Activated T-helper 1 cell treated with anti-CD3 and anti-CD28 coated beads, Interleukin-12 subunit alpha, Interleukin-12 subunit beta, Interleukin-2, Interleukin-4 antibody, amounts not matched to agents 30 ng/mL and 10 ng/mL and 1 ng/mL, durations not matched to agents 14 hours and 24 hours and 36 hours (primary cell): ENCODE data around the gene DOCK11. TPM values are rescaled to one million over a fixed set of nuclear protein-coding genes. Genes with fewer than 3 reads are reported as not detected.

Source experiments
- DNase-seq: peaks from one replicate; pipeline ENCODE4 v3.0.0; 2021; ENCODE audit warnings: low spot score
- H3K27ac Mint-ChIP-seq: one replicate; pipeline ENCODE4 v1.8.0; 2021; ENCODE audit warnings: mild to moderate bottlenecking, mixed read lengths
- H3K27me3 Mint-ChIP-seq: one replicate; pipeline ENCODE4 v1.8.0; 2022; ENCODE audit warnings: mild to moderate bottlenecking, moderate library complexity, mixed read lengths; ENCODE audit not compliant: insufficient read depth
- H3K36me3 Mint-ChIP-seq: one replicate; pipeline ENCODE4 v1.8.0; 2021; ENCODE audit warnings: low read depth, mixed read lengths
- H3K4me1 Mint-ChIP-seq: one replicate; pipeline ENCODE4 v1.8.0; 2021; ENCODE audit warnings: low read depth, mixed read lengths
- H3K4me3 Mint-ChIP-seq: one replicate; pipeline ENCODE4 v1.8.0; 2021; ENCODE audit warnings: mild to moderate bottlenecking, moderate library complexity, mixed read lengths
- H3K9me3 Mint-ChIP-seq: one replicate; pipeline ENCODE4 v1.8.0; 2021; ENCODE audit warnings: mixed read lengths
- intact Hi-C: fragments of 100-400 bp; cut with micrococcal nuclease; formaldehyde crosslinking; loops from one replicate; pipeline ENCODE4 v1.15.1; 2024
- total RNA-seq: library from RNA; stranded (reverse); gene quantifications from 2 replicates; pipeline ENCODE4 v1.2.3, GENCODE V29; 2022

The DOCK11 gene
- total RNA-seq, 1 donor from 2014 or later: 28.6 TPM

- Mint-ChIP-seq H3K27ac (no peak overlapping the region), H3K4me3 (no peak overlapping the region), H3K4me1 (no peaks in the 10 kb centered on the region), H3K36me3 (peaks cover 21% of the 10 kb centered on the region), H3K27me3 (no peaks in the 10 kb centered on the region), H3K9me3 (no peaks in the 10 kb centered on the region)
- no peak for DNase-seq
- intact Hi-C loops: no loop called here
Observed at GRCh38 chrX:118633530-118633929, 137.9 kb downstream of the DOCK11 start.

GRCh38 chrX:118634336-118634735, 138.7 kb downstream of the DOCK11 start:
- Mint-ChIP-seq H3K4me1 (no peaks in the 10 kb centered on the region), H3K27ac (no peak overlapping the region), H3K4me3 (no peak overlapping the region), H3K27me3 (no peaks in the 10 kb centered on the region), H3K36me3 (peaks cover 21% of the 10 kb centered on the region), H3K9me3 (no peaks in the 10 kb centered on the region)
- intact Hi-C loops: no loop called here
- DNase-seq: no peak

GRCh38 chrX:118637997-118638396, 142.4 kb downstream of the DOCK11 start:
- H3K36me3 Mint-ChIP-seq: peaks cover 20% of the 10 kb centered on the region
- H3K9me3 Mint-ChIP-seq: no peaks in the 10 kb centered on the region
- H3K27me3 Mint-ChIP-seq: no peaks in the 10 kb centered on the region
- no peaks in the 10 kb centered on the region for H3K4me1 Mint-ChIP-seq
- DNase-seq: no peak
- intact Hi-C loops: no loop called here
- H3K4me3 Mint-ChIP-seq: no peak overlapping the region
- no peak overlapping the region for H3K27ac Mint-ChIP-seq

GRCh38 chrX:118644378-118644777, 148.8 kb downstream of the DOCK11 start:
- H3K4me3 Mint-ChIP-seq: no peak overlapping the region
- intact Hi-C loops: loop anchor here (5.0 kb wide), 1 partner anchor 163 kb away; no protein-coding TSS in a partner anchor
- H3K9me3 Mint-ChIP-seq: no peaks in the 10 kb centered on the region
- H3K4me1 Mint-ChIP-seq: no peaks in the 10 kb centered on the region
- H3K36me3 Mint-ChIP-seq: peaks cover 17% of the 10 kb centered on the region
- no peak for DNase-seq
- H3K27ac Mint-ChIP-seq: no peak overlapping the region
- H3K27me3 Mint-ChIP-seq: no peaks in the 10 kb centered on the region

- Mint-ChIP-seq H3K27ac (no peak overlapping the region), H3K27me3 (no peaks in the 10 kb centered on the region), H3K9me3 (no peaks in the 10 kb centered on the region), H3K4me1 (no peaks in the 10 kb centered on the region), H3K4me3 (no peak overlapping the region), H3K36me3 (peaks cover 17% of the 10 kb centered on the region)
- DNase-seq: no peak
- intact Hi-C loops: no loop called here
Observed at GRCh38 chrX:118652717-118653116, 157.1 kb downstream of the DOCK11 start.

GRCh38 chrX:118654331-118654730, 158.7 kb downstream of the DOCK11 start:
- Mint-ChIP-seq H3K9me3 (no peaks in the 10 kb centered on the region), H3K4me1 (no peaks in the 10 kb centered on the region), H3K27me3 (no peaks in the 10 kb centered on the region), H3K4me3 (no peak overlapping the region), H3K27ac (no peak overlapping the region), H3K36me3 (peaks cover 20% of the 10 kb centered on the region)
- intact Hi-C loops: no loop called here
- DNase-seq: no peak

- Mint-ChIP-seq H3K27ac (no peak overlapping the region), H3K4me1 (no peaks in the 10 kb centered on the region), H3K4me3 (no peak overlapping the region), H3K9me3 (no peaks in the 10 kb centered on the region), H3K27me3 (no peaks in the 10 kb centered on the region), H3K36me3 (peaks cover 23% of the 10 kb centered on the region)
- DNase-seq: no peak
- intact Hi-C loops: no loop called here
Observed at GRCh38 chrX:118655561-118656246, 160.1 kb downstream of the DOCK11 start.

GRCh38 chrX:118657413-118657812, 161.8 kb downstream of the DOCK11 start:
- no peak for DNase-seq
- H3K27me3 Mint-ChIP-seq: no peaks in the 10 kb centered on the region
- H3K9me3 Mint-ChIP-seq: no peaks in the 10 kb centered on the region
- H3K4me3 Mint-ChIP-seq: no peak overlapping the region
- no peaks in the 10 kb centered on the region for H3K4me1 Mint-ChIP-seq
- H3K27ac Mint-ChIP-seq: no peak overlapping the region
- H3K36me3 Mint-ChIP-seq: peaks cover 27% of the 10 kb centered on the region
- intact Hi-C loops: no loop called here

GRCh38 chrX:118660085-118660484, 164.5 kb downstream of the DOCK11 start:
- Mint-ChIP-seq H3K4me3 (no peak overlapping the region), H3K4me1 (no peaks in the 10 kb centered on the region), H3K36me3 (peaks cover 28% of the 10 kb centered on the region), H3K9me3 (no peaks in the 10 kb centered on the region), H3K27me3 (no peaks in the 10 kb centered on the region), H3K27ac (no peak overlapping the region)
- no peak for DNase-seq
- intact Hi-C loops: no loop called here

- intact Hi-C loops: no loop called here
- H3K27ac Mint-ChIP-seq: no peak overlapping the region
- no peaks in the 10 kb centered on the region for H3K9me3 Mint-ChIP-seq
- DNase-seq: no peak
- H3K4me1 Mint-ChIP-seq: no peaks in the 10 kb centered on the region
- H3K36me3 Mint-ChIP-seq: peaks cover 26% of the 10 kb centered on the region
- H3K27me3 Mint-ChIP-seq: no peaks in the 10 kb centered on the region
- no peak overlapping the region for H3K4me3 Mint-ChIP-seq
Observed at GRCh38 chrX:118665204-118665603, 169.6 kb downstream of the DOCK11 start.

- H3K27ac Mint-ChIP-seq: no peak overlapping the region
- intact Hi-C loops: no loop called here
- H3K36me3 Mint-ChIP-seq: peaks cover 27% of the 10 kb centered on the region
- H3K27me3 Mint-ChIP-seq: no peaks in the 10 kb centered on the region
- H3K4me3 Mint-ChIP-seq: no peak overlapping the region
- no peaks in the 10 kb centered on the region for H3K4me1 Mint-ChIP-seq
- no peak for DNase-seq
- H3K9me3 Mint-ChIP-seq: no peaks in the 10 kb centered on the region
Observed at GRCh38 chrX:118666521-118666920, 170.9 kb downstream of the DOCK11 start.

GRCh38 chrX:118669435-118669834, 173.8 kb downstream of the DOCK11 start:
- intact Hi-C loops: no loop called here
- no peak overlapping the region for H3K27ac Mint-ChIP-seq
- DNase-seq: no peak
- H3K36me3 Mint-ChIP-seq: peaks cover 17% of the 10 kb centered on the region
- H3K9me3 Mint-ChIP-seq: no peaks in the 10 kb centered on the region
- H3K4me1 Mint-ChIP-seq: no peaks in the 10 kb centered on the region
- no peaks in the 10 kb centered on the region for H3K27me3 Mint-ChIP-seq
- H3K4me3 Mint-ChIP-seq: no peak overlapping the region

GRCh38 chrX:118675326-118675965, 179.8 kb downstream of the DOCK11 start:
- H3K4me1 Mint-ChIP-seq: no peaks in the 10 kb centered on the region
- intact Hi-C loops: no loop called here

More at GRCh38 chrX:118675326-118675965, 179.8 kb downstream of the DOCK11 start:
- no peak overlapping the region for H3K4me3 Mint-ChIP-seq
- H3K27me3 Mint-ChIP-seq: no peaks in the 10 kb centered on the region
- DNase-seq: no peak
- peaks cover 20% of the 10 kb centered on the region for H3K36me3 Mint-ChIP-seq
- no peak overlapping the region for H3K27ac Mint-ChIP-seq
- no peaks in the 10 kb centered on the region for H3K9me3 Mint-ChIP-seq
